Uterus (tissue), 2 donors: ENCODE measurements around the gene GRHL3.

Experiments
- POLR2A ChIP-seq, 2 donors: fragments of 450-650 bp; IDR thresholded peaks; one replicate each; pipeline ENCODE4 v1.6.1; 2016; ENCODE audit warnings: antibody characterized with exemption in 2 of 2, mild to moderate bottlenecking in 1 of 2, moderate library complexity in 1 of 2
- TF ChIP-seq, protein P1 (sequence below), 4 experiments: fragments of 200-600 bp in 2 of 4; fragments of 450-650 bp in 2 of 4; sonication (generic) in 2 of 4; IDR thresholded peaks; one replicate each; pipeline ENCODE4 v1.5.1; 2016 to 2019; ENCODE audit warnings: antibody characterized with exemption in 4 of 4, mild to moderate bottlenecking in 2 of 4, moderate library complexity in 1 of 4

DNA sequence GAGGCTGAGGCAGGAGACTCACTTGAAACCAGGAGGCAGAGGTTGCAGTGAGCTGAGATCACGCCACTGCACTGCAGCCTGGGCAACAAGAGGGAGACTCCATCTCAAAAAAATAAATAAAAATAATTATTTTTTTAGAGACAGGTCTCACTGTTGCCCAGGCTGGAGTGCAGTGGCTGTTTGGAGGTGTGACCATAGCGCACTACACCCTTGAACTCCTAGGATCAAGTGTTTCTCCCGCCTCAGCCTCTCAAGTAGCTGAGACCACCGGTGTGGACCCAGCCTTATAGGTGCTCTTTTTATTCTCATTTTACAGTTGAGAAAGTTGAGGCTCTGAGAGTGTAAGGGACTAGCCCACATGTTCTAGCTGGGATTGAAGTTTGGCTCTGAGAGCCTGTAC, 15.6 kb upstream of the GRHL3 start:
- no peak for TF ChIP-seq POLR2A (IDR thresholded peaks at IDR 0.05)
- TF ChIP-seq, protein P1, sequence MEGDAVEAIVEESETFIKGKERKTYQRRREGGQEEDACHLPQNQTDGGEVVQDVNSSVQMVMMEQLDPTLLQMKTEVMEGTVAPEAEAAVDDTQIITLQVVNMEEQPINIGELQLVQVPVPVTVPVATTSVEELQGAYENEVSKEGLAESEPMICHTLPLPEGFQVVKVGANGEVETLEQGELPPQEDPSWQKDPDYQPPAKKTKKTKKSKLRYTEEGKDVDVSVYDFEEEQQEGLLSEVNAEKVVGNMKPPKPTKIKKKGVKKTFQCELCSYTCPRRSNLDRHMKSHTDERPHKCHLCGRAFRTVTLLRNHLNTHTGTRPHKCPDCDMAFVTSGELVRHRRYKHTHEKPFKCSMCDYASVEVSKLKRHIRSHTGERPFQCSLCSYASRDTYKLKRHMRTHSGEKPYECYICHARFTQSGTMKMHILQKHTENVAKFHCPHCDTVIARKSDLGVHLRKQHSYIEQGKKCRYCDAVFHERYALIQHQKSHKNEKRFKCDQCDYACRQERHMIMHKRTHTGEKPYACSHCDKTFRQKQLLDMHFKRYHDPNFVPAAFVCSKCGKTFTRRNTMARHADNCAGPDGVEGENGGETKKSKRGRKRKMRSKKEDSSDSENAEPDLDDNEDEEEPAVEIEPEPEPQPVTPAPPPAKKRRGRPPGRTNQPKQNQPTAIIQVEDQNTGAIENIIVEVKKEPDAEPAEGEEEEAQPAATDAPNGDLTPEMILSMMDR (IDR thresholded peaks at IDR 0.05) = no peak
